HepG2 (cell line): ENCODE measurements around the gene C2CD2. TPM values are rescaled to one million over a fixed set of nuclear protein-coding genes. Genes with fewer than 3 reads are reported as not detected.

Experiments used
- BCL6 ChIP-seq: IDR thresholded peaks from 2 replicates; pipeline ENCODE4 v1.6.1; 2016; ENCODE audit warnings: missing genetic modification reagents, missing compliant biosample characterization
- CHCHD3 ChIP-seq: sonication (generic); formaldehyde crosslinking; IDR thresholded peaks from 2 replicates; pipeline ENCODE4 v1.8.0; 2022; ENCODE audit warnings: mild to moderate bottlenecking, missing genetic modification reagents, moderate library complexity
- DMAP1 ChIP-seq: IDR thresholded peaks from 2 replicates; pipeline ENCODE4 v1.6.1; 2016
- FOXP1 ChIP-seq, 2 experiments: fragments of 450-650 bp in 1 of 2; IDR thresholded peaks; 2 replicates each; pipeline ENCODE4 v1.6.1; 2017 to 2018; ENCODE audit warnings: antibody characterized with exemption in 1 of 2
- GTF2F1 ChIP-seq: fragments of 150-350 bp; IDR thresholded peaks from 2 replicates; pipeline ENCODE4 v1.6.1; 2014; ENCODE audit warnings: low read length
- MBD4 ChIP-seq: IDR thresholded peaks from 2 replicates; pipeline ENCODE4 v1.6.1; 2012; ENCODE audit warnings: low read length, inconsistent platforms, borderline replicate concordance
- ZNF547 ChIP-seq: sonication (generic); formaldehyde crosslinking; IDR thresholded peaks from 2 replicates; pipeline ENCODE4 v1.5.1; 2020; ENCODE audit warnings: mild to moderate bottlenecking, missing genetic modification reagents
- ZNF558 ChIP-seq: sonication (generic); formaldehyde crosslinking; IDR thresholded peaks from 2 replicates; pipeline ENCODE4 v1.9.0; 2022; ENCODE audit warnings: mild to moderate bottlenecking, missing genetic modification reagents, borderline replicate concordance
- ZNF589 ChIP-seq: sonication (generic); formaldehyde crosslinking; conservative IDR thresholded peaks from 2 replicates; pipeline ENCODE4 v1.8.0; 2022; ENCODE audit warnings: mild to moderate bottlenecking, moderate library complexity, missing genetic modification reagents
- polyA plus RNA-seq, 8 experiments: library from polyadenylated mRNA; depleted of rRNA in 3 of 8; stranded (reverse) in 7 of 8; unstranded in 1 of 8; fragments of >200 nt; fragmentation: Illumina TruSeq in 4 of 8; extraction: Trizol in 4 of 8; gene quantifications; 2 replicates each; pipeline versions ENCODE4 v1.2.1 to v1.2.3, GENCODE V29; 2011 to 2016; ENCODE audit warnings: low read depth in 4 of 8, missing spikeins in 1 of 8, mixed read lengths in 1 of 8; ENCODE audit not compliant: insufficient read depth in 1 of 8
- total RNA-seq, 5 experiments: library from RNA; depleted of rRNA; stranded (reverse); fragments of >200 nt; fragmentation: Illumina TruSeq; extraction: Trizol; gene quantifications; 2 replicates each; pipeline ENCODE4 v1.2.3, GENCODE V29; 2016; ENCODE audit warnings: low read depth in 1 of 5
- TF ChIP-seq, protein P1 (sequence below): sonication (generic); formaldehyde crosslinking; IDR thresholded peaks from 2 replicates; pipeline ENCODE4 v1.5.1; 2020; ENCODE audit warnings: mild to moderate bottlenecking, missing genetic modification reagents
- TF ChIP-seq, protein P2 (sequence below): sonication (generic); formaldehyde crosslinking; IDR thresholded peaks from 2 replicates; pipeline ENCODE4 v1.4.0; 2020; ENCODE audit warnings: missing genetic modification reagents
- TF ChIP-seq, protein P3 (sequence below): sonication (generic); formaldehyde crosslinking; IDR thresholded peaks from 2 replicates; pipeline ENCODE4 v1.4.0; 2020; ENCODE audit warnings: mild to moderate bottlenecking, missing genetic modification reagents, borderline replicate concordance

The C2CD2 gene
- total and polyA plus RNA-seq, 2 of the 13 experiments (the other 11 are each of a cell fraction or from before 2014, with no cell fraction given), result 12.5 to 19.7 TPM

DNA sequence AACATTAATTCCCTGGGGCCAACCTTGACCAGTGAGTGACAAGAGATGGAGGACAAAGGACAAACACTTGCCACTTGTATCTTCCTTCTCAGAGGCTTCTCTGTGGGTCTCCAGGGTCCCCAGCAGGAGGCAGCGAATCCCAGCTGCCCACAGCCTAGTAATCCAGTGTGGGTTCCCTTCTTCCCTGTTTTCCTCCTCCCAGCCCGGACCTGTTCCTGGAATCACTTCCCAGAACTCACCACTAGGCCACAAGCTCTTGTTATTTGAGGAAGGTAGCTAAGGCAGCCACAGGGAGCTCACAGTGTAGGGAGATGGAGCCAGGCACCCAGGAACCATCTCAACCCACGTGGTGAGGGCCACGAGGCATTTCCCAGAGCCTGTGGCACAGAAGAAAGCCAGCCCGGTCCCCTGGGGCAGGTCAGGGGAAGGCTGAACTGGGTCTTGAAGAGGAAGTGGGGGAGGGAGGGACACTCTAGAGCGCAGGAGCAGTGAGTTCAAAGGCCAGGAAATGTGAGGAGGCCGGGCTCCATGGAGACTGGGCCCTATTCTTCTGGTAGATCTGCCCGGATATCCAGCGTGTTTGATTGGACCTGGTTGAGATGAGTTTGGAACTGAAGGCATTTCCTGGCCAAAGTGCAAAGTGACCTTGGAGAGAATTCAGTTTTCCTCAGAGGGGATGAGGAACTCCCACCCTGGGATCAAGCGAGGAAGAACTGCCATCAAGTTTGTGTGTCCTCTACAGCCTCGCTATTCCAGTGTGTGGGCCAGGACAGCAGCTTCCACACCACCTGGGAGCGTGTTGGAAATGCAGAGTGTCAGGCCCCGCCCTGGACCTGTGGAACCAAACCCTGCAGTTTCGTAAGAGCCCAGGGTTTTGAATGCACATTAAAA, 20.3 kb upstream of the C2CD2 start (continued):
- TF ChIP-seq ZNF589 (CRISPR knock-in tag), result no peak
- TF ChIP-seq, protein P1, sequence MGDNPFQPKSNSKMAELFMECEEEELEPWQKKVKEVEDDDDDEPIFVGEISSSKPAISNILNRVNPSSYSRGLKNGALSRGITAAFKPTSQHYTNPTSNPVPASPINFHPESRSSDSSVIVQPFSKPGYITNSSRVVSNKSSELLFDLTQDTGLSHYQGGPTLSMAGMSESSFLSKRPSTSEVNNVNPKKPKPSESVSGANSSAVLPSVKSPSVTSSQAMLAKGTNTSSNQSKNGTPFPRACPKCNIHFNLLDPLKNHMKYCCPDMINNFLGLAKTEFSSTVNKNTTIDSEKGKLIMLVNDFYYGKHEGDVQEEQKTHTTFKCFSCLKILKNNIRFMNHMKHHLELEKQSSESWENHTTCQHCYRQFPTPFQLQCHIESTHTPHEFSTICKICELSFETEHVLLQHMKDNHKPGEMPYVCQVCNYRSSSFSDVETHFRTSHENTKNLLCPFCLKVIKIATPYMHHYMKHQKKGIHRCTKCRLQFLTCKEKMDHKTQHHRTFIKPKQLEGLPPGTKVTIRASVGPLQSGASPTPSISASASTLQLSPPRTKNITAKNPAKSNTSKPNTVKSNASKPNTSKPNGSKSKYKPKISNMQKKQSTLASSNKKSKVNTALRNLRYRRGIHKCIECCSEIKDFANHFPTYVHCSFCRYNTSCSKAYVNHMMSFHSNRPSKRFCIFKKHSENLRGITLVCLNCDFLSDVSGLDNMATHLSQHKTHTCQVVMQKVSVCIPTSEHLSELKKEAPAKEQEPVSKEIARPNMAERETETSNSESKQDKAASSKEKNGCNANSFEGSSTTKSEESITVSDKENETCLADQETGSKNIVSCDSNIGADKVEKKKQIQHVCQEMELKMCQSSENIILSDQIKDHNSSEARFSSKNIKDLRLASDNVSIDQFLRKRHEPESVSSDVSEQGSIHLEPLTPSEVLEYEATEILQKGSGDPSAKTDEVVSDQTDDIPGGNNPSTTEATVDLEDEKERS (CRISPR knock-in tag), result no peak
- TF ChIP-seq MBD4, result no peak
- TF ChIP-seq, protein P2, sequence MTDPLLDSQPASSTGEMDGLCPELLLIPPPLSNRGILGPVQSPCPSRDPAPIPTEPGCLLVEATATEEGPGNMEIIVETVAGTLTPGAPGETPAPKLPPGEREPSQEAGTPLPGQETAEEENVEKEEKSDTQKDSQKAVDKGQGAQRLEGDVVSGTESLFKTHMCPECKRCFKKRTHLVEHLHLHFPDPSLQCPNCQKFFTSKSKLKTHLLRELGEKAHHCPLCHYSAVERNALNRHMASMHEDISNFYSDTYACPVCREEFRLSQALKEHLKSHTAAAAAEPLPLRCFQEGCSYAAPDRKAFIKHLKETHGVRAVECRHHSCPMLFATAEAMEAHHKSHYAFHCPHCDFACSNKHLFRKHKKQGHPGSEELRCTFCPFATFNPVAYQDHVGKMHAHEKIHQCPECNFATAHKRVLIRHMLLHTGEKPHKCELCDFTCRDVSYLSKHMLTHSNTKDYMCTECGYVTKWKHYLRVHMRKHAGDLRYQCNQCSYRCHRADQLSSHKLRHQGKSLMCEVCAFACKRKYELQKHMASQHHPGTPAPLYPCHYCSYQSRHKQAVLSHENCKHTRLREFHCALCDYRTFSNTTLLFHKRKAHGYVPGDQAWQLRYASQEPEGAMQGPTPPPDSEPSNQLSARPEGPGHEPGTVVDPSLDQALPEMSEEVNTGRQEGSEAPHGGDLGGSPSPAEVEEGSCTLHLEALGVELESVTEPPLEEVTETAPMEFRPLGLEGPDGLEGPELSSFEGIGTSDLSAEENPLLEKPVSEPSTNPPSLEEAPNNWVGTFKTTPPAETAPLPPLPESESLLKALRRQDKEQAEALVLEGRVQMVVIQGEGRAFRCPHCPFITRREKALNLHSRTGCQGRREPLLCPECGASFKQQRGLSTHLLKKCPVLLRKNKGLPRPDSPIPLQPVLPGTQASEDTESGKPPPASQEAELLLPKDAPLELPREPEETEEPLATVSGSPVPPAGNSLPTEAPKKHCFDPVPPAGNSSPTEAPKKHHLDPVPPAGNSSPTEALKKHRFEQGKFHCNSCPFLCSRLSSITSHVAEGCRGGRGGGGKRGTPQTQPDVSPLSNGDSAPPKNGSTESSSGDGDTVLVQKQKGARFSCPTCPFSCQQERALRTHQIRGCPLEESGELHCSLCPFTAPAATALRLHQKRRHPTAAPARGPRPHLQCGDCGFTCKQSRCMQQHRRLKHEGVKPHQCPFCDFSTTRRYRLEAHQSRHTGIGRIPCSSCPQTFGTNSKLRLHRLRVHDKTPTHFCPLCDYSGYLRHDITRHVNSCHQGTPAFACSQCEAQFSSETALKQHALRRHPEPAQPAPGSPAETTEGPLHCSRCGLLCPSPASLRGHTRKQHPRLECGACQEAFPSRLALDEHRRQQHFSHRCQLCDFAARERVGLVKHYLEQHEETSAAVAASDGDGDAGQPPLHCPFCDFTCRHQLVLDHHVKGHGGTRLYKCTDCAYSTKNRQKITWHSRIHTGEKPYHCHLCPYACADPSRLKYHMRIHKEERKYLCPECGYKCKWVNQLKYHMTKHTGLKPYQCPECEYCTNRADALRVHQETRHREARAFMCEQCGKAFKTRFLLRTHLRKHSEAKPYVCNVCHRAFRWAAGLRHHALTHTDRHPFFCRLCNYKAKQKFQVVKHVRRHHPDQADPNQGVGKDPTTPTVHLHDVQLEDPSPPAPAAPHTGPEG (CRISPR knock-in tag), result no peak
- no peak for TF ChIP-seq GTF2F1
- TF ChIP-seq CHCHD3, result no peak
- no peak for TF ChIP-seq FOXP1 (IDR thresholded peaks at IDR 0.05)
- no peak for TF ChIP-seq FOXP1 (CRISPR knock-in tag; IDR thresholded peaks at IDR 0.05)
- TF ChIP-seq ZNF558 (CRISPR knock-in tag), result no peak
- no peak for TF ChIP-seq ZNF547 (CRISPR knock-in tag)
- 0 out of 2 replicates have a peak, but pooled peaks have one; percentile 7 for TF ChIP-seq BCL6
- TF ChIP-seq, protein P3, sequence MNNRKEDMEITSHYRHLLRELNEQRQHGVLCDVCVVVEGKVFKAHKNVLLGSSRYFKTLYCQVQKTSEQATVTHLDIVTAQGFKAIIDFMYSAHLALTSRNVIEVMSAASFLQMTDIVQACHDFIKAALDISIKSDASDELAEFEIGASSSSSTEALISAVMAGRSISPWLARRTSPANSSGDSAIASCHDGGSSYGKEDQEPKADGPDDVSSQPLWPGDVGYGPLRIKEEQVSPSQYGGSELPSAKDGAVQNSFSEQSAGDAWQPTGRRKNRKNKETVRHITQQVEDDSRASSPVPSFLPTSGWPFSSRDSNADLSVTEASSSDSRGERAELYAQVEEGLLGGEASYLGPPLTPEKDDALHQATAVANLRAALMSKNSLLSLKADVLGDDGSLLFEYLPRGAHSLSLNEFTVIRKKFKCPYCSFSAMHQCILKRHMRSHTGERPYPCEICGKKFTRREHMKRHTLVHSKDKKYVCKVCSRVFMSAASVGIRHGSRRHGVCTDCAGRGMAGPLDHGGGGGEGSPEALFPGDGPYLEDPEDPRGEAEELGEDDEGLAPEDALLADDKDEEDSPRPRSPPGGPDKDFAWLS, result no peak
- TF ChIP-seq DMAP1 (CRISPR knock-in tag), result peak; percentile 30; the same call in 1 of the 2 replicates
